ENCODE results near the gene LYRM4. TPM values are rescaled to one million over a fixed set of nuclear protein-coding genes. Genes with fewer than 3 reads are reported as not detected.

The LYRM4 gene
- total and polyA plus RNA-seq, 2 experiments from 2014 or later: 51.0 to 62.0 TPM

DNA sequence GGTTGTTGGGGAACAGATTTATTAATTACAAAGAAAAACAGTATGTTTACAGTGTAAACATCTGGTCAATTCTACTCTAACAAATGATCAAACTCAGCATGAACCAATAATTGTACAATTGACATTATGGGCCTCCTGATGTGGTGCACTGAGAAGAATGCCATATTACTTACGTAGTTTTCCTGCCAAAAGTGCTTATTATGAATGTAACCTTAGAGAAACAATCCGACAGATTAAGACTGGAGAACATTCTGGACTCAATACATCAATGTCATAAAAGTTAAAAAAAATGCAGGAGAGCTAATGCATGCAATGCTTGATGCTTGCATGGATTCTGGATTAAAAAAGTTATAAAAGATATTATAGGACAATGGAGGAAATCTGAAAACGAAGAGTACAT lies 69.0 kb downstream of the LYRM4 start:
- Histone ChIP-seq H3K4me2 (no peak overlapping the region), H3F3A (replicated peaks; ENCODE audit: low read depth) (no peaks in the 10 kb centered on the region), H3K27ac (ENCODE audit: low read depth) (no peak overlapping the region), H3K4me3 (no peak overlapping the region), H3K27me3 (ENCODE audit: insufficient read depth) (no peaks in the 10 kb centered on the region), H3K79me2 (replicated peaks; ENCODE audit: insufficient read depth) (peaks cover 2% of the 10 kb centered on the region; the same call in 1 of the 2 replicates), H3K4me1 (ENCODE audit: insufficient read depth) (no peaks in the 10 kb centered on the region), H3K36me3 (ENCODE audit: insufficient read depth) (no peaks in the 10 kb centered on the region), H4K20me1 (replicated peaks; ENCODE audit: insufficient read depth) (peaks cover 16% of the 10 kb centered on the region), H2AFZ (no peak overlapping the region), H3K9me2 (ENCODE audit: insufficient read depth) (no peaks in the 10 kb centered on the region)
- Mint-ChIP-seq H3K9me3 (no peaks in the 10 kb centered on the region), H3K4me1 (peaks cover 22% of the 10 kb centered on the region), H3K27me3 (ENCODE audit: insufficient read depth, low read depth, poor library complexity) (no peaks in the 10 kb centered on the region), H3K4me3 (no peak overlapping the region; the same call in 2 of the 3 replicates), H3K27ac (no peak overlapping the region), H3K36me3 (ENCODE audit: low read depth) (peaks cover 5% of the 10 kb centered on the region; the same call in 2 of the 3 replicates)
- ATAC-seq: no peak
- no peak for TF ChIP-seq JUNB (IDR thresholded peaks at IDR 0.05; ENCODE audit: unreplicated experiment)
- TF ChIP-seq, protein P1, sequence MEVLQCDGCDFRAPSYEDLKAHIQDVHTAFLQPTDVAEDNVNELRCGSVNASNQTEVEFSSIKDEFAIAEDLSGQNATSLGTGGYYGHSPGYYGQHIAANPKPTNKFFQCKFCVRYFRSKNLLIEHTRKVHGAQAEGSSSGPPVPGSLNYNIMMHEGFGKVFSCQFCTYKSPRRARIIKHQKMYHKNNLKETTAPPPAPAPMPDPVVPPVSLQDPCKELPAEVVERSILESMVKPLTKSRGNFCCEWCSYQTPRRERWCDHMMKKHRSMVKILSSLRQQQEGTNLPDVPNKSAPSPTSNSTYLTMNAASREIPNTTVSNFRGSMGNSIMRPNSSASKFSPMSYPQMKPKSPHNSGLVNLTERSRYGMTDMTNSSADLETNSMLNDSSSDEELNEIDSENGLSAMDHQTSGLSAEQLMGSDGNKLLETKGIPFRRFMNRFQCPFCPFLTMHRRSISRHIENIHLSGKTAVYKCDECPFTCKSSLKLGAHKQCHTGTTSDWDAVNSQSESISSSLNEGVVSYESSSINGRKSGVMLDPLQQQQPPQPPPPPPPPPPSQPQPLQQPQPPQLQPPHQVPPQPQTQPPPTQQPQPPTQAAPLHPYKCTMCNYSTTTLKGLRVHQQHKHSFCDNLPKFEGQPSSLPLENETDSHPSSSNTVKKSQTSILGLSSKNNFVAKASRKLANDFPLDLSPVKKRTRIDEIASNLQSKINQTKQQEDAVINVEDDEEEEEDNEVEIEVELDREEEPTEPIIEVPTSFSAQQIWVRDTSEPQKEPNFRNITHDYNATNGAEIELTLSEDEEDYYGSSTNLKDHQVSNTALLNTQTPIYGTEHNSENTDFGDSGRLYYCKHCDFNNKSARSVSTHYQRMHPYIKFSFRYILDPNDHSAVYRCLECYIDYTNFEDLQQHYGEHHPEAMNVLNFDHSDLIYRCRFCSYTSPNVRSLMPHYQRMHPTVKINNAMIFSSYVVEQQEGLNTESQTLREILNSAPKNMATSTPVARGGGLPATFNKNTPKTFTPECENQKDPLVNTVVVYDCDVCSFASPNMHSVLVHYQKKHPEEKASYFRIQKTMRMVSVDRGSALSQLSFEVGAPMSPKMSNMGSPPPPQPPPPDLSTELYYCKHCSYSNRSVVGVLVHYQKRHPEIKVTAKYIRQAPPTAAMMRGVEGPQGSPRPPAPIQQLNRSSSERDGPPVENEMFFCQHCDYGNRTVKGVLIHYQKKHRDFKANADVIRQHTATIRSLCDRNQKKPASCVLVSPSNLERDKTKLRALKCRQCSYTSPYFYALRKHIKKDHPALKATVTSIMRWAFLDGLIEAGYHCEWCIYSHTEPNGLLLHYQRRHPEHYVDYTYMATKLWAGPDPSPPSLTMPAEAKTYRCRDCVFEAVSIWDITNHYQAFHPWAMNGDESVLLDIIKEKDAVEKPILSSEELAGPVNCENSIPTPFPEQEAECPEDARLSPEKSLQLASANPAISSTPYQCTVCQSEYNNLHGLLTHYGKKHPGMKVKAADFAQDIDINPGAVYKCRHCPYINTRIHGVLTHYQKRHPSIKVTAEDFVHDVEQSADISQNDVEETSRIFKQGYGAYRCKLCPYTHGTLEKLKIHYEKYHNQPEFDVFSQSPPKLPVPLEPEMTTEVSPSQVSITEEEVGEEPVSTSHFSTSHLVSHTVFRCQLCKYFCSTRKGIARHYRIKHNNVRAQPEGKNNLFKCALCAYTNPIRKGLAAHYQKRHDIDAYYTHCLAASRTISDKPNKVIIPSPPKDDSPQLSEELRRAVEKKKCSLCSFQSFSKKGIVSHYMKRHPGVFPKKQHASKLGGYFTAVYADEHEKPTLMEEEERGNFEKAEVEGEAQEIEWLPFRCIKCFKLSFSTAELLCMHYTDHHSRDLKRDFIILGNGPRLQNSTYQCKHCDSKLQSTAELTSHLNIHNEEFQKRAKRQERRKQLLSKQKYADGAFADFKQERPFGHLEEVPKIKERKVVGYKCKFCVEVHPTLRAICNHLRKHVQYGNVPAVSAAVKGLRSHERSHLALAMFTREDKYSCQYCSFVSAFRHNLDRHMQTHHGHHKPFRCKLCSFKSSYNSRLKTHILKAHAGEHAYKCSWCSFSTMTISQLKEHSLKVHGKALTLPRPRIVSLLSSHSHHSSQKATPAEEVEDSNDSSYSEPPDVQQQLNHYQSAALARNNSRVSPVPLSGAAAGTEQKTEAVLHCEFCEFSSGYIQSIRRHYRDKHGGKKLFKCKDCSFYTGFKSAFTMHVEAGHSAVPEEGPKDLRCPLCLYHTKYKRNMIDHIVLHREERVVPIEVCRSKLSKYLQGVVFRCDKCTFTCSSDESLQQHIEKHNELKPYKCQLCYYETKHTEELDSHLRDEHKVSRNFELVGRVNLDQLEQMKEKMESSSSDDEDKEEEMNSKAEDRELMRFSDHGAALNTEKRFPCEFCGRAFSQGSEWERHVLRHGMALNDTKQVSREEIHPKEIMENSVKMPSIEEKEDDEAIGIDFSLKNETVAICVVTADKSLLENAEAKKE (CRISPR knock-in tag; IDR thresholded peaks at IDR 0.05): no peak
- TF ChIP-seq, protein P2, sequence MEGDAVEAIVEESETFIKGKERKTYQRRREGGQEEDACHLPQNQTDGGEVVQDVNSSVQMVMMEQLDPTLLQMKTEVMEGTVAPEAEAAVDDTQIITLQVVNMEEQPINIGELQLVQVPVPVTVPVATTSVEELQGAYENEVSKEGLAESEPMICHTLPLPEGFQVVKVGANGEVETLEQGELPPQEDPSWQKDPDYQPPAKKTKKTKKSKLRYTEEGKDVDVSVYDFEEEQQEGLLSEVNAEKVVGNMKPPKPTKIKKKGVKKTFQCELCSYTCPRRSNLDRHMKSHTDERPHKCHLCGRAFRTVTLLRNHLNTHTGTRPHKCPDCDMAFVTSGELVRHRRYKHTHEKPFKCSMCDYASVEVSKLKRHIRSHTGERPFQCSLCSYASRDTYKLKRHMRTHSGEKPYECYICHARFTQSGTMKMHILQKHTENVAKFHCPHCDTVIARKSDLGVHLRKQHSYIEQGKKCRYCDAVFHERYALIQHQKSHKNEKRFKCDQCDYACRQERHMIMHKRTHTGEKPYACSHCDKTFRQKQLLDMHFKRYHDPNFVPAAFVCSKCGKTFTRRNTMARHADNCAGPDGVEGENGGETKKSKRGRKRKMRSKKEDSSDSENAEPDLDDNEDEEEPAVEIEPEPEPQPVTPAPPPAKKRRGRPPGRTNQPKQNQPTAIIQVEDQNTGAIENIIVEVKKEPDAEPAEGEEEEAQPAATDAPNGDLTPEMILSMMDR (conservative IDR thresholded peaks at IDR 0.05; ENCODE audit: low read depth in 2 of 2): no peak
- TF ChIP-seq CREB1 (CRISPR knock-in tag; IDR thresholded peaks at IDR 0.05; ENCODE audit: low read depth): no peak
- TF ChIP-seq EZH2phosphoT487 (IDR thresholded peaks at IDR 0.05; ENCODE audit: unreplicated experiment): no peak
- no peak for TF ChIP-seq ETS1 (IDR thresholded peaks at IDR 0.05)
- no peak for TF ChIP-seq ZNF114 (CRISPR knock-in tag; IDR thresholded peaks at IDR 0.05)
- TF ChIP-seq NANOG (IDR thresholded peaks at IDR 0.05; ENCODE audit: borderline replicate concordance): no peak
- TF ChIP-seq POLR2AphosphoS5 (IDR thresholded peaks at IDR 0.05; ENCODE audit: low read depth): no peak
- no peak for TF ChIP-seq STAT1 (IDR thresholded peaks at IDR 0.05; ENCODE audit: unreplicated experiment)
- no peak for TF ChIP-seq EZH2 (IDR thresholded peaks at IDR 0.05; ENCODE audit: low read depth, unreplicated experiment)
- no peak for TF ChIP-seq REST (IDR thresholded peaks at IDR 0.05; ENCODE audit: unreplicated experiment)
- TF ChIP-seq ZNF331 (CRISPR knock-in tag; IDR thresholded peaks at IDR 0.05; ENCODE audit: low read depth): no peak
- no peak for DNase-seq (ENCODE audit: low spot score)
